ENCODE measurements around the gene TMEM106C. TPM values are rescaled to one million over a fixed set of nuclear protein-coding genes. Genes with fewer than 3 reads are reported as not detected.

The TMEM106C gene
- total RNA-seq, 1 donor from 2014 or later, result 73.7 TPM

GRCh38 chr12:47931187-47931586, 32.2 kb upstream of the TMEM106C start:
- H3K27me3 Mint-ChIP-seq (ENCODE audit: low read depth), result peaks cover 7% of the 10 kb centered on the region
- TF ChIP-seq CTCF (IDR thresholded peaks at IDR 0.05; ENCODE audit: unreplicated experiment), result no peak

GRCh38 chr12:47935184-47935583, 28.2 kb upstream of the TMEM106C start:
- Mint-ChIP-seq H3K27me3 (ENCODE audit: low read depth) (peaks cover 2% of the 10 kb centered on the region), H3K27ac (no peak overlapping the region), H3K4me1 (peaks cover 5% of the 10 kb centered on the region), H3K36me3 (no peaks in the 10 kb centered on the region), H3K9me3 (no peaks in the 10 kb centered on the region), H3K4me3 (no peak overlapping the region)
- no peak for DNase-seq (ENCODE audit: low spot score in 2 of 2, unreplicated experiment in 2 of 2)
- TF ChIP-seq CTCF (IDR thresholded peaks at IDR 0.05; ENCODE audit: unreplicated experiment), result no peak

More at GRCh38 chr12:47931187-47931586, 32.2 kb upstream of the TMEM106C start:
- Mint-ChIP-seq H3K27ac (no peak overlapping the region), H3K36me3 (no peaks in the 10 kb centered on the region), H3K4me3 (no peak overlapping the region), H3K9me3 (no peaks in the 10 kb centered on the region), H3K4me1 (peaks cover 5% of the 10 kb centered on the region)
- no peak for DNase-seq (ENCODE audit: low spot score in 2 of 2, unreplicated experiment in 2 of 2)

- TF ChIP-seq CTCF (IDR thresholded peaks at IDR 0.05; ENCODE audit: unreplicated experiment), result no peak
- Mint-ChIP-seq H3K4me1 (no peaks in the 10 kb centered on the region), H3K27me3 (ENCODE audit: low read depth) (peaks cover 8% of the 10 kb centered on the region), H3K4me3 (no peak overlapping the region), H3K9me3 (no peaks in the 10 kb centered on the region), H3K36me3 (no peaks in the 10 kb centered on the region), H3K27ac (no peak overlapping the region)
- DNase-seq (ENCODE audit: low spot score in 2 of 2, unreplicated experiment in 2 of 2), result no peak
Measured at GRCh38 chr12:47938093-47938492, 25.3 kb upstream of the TMEM106C start.

GRCh38 chr12:47938594-47938993, 24.8 kb upstream of the TMEM106C start:
- Mint-ChIP-seq H3K4me3 (no peak overlapping the region), H3K27ac (no peak overlapping the region), H3K4me1 (no peaks in the 10 kb centered on the region), H3K9me3 (no peaks in the 10 kb centered on the region), H3K27me3 (ENCODE audit: low read depth) (peaks cover 8% of the 10 kb centered on the region), H3K36me3 (no peaks in the 10 kb centered on the region)
- DNase-seq (ENCODE audit: low spot score in 2 of 2, unreplicated experiment in 2 of 2), result peak in 1 of 2 experiments; percentile 9
- TF ChIP-seq CTCF (IDR thresholded peaks at IDR 0.05; ENCODE audit: unreplicated experiment), result no peak

GRCh38 chr12:47939009-47939601, 24.3 kb upstream of the TMEM106C start:
- TF ChIP-seq CTCF (IDR thresholded peaks at IDR 0.05; ENCODE audit: unreplicated experiment), result no peak
- Mint-ChIP-seq H3K27me3 (ENCODE audit: low read depth) (peaks cover 8% of the 10 kb centered on the region), H3K27ac (no peak overlapping the region), H3K4me1 (no peaks in the 10 kb centered on the region), H3K9me3 (no peaks in the 10 kb centered on the region), H3K36me3 (no peaks in the 10 kb centered on the region), H3K4me3 (no peak overlapping the region)
- DNase-seq (ENCODE audit: low spot score in 2 of 2, unreplicated experiment in 2 of 2), result peak in 1 of 2 experiments; percentile 10

Measured in mesothelial cell of epicardium (in vitro differentiated cells).